GM20431 (cell line): ENCODE results near the gene SLC29A1.

Experiments
- in situ Hi-C: fragments of 300-500 bp; cut with MseI, MboI; formaldehyde crosslinking; loops from one replicate; pipeline ENCODE4 v1.15.0; 2020; ENCODE audit warnings: low sequenced_read_pairs; ENCODE audit not compliant: unreplicated experiment

Gene SLC29A1

DNA sequence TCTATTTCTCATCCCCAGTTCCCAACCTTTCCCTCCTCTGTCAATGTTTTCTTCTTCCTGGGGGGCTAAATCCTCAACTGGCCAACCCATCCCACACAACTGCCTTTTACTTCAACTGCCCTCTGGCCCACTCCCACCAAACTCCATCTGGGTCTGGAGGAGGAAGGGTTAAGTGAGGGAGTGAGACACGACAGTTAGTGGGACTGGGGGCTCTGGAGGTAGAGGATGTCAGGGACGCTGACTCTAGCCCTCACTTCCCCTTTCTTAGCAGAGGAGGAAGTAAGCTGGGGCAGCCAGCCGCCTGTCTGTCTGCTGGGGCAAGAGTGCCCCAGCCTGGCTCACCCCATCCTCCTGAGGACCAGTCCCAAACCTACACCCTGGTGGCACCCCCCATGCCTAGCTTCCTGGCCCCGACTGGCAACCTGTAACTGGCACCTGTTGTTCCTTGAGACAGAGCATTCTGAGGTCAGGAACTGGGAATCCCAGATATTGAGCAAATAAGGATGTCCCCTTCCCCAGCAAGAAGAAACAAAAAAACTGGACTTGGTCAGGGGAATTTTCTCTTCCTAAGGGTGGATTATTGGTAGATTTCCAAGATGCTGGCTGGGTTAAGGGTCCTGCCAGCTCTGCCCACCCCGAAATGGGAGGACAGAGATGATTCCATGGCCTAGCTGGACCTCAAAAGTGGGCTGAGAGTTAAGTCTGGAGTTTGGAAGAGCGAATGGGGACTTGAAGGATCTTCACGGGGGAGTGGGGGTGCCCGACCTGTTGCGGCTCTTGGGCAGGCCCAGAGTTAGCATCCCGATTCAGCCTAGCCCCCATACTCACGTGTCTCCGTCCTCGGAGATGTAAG, 41.0 kb downstream of the SLC29A1 start:
- in situ Hi-C loops, result no loop called here

DNA sequence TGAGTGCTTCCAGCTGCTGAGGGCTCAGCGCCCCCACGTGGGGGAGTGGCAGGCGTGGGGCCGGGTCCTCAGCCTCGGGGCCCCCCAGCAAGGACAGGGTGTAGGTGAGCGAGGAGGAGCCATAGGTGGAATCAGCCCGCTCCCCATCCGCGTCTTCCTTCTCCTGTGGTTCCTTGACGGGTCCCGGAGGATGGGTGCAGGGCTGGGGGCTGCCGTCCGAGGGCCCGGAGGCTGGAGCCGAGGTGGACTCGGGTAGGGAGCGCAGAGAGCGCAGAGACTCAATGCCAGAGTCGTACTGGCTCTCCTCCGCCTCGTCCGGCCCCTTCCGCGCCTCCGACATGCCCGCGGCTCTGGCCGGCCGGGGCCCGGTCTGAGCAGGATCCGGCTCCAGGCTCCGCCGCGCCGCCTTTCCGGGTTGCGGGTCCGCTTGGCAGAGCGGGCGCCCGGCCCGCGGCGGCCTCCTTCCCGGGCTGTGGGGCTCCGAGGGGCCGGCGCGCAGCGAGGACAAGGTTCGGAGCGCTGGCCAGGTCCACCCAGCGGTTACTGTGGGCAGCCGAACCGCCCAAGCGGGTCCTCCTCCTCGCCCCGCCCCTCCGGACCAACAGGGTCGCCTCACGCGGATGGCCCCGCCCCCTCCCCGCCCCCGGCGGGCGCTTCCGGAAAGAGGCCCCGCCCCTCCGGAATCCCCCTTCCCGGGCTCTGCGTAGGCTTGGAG, 41.8 kb downstream of the SLC29A1 start, which contains the start of gene NFKBIE:
Gene NFKBIE, minus strand, starts transcription at position 545 of the 715 bp plus-strand sequence. Its CDS starts 205 bp downstream, at position 340.
- in situ Hi-C loops, result no loop called here

DNA sequence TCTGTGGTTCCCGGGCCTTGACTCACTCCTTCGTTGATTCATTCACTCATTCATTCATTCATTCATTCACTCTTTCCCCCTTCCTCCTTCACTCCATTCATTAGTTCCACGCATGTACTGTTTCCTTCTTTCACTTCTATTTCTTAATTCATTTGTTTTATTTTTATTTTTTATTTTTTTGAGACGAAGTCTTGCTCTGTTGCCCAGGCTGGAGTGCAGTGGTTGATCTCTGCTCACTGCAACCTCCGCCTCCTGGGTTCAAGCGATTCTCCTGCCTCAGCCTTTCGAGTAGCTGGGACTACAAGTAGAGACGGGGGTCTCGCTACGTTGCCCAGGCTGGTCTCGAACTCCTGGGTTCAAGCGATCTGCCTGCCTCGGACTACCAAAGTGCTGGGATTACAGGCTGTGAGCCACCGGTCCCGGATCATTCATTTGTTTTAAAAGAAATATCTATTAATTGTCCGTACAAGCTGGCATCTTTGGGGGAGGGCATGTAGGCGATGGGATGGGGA, 42.4 kb downstream of the SLC29A1 start:
- in situ Hi-C loops, result no loop called here

DNA sequence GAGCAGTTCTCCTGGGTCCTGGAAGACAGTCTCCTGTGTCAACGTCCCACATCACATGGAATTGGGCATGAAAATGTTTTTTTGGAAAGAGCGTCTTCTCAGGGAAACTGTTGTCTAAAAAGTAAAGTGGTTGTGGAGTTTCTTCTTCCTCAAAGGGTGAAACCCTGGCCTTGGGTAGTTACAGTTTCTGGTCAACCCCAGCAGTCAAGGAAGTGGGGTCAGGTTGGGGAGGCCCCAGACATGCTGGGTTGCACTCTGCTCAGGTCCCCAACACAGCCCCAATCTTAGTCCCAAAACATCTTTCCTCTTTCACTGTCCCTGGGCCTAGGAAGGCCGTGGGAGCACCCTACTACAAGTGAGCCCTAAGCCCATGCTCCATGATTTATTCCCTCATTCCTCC, 43.0 kb downstream of the SLC29A1 start:
- in situ Hi-C loops, result no loop called here

DNA sequence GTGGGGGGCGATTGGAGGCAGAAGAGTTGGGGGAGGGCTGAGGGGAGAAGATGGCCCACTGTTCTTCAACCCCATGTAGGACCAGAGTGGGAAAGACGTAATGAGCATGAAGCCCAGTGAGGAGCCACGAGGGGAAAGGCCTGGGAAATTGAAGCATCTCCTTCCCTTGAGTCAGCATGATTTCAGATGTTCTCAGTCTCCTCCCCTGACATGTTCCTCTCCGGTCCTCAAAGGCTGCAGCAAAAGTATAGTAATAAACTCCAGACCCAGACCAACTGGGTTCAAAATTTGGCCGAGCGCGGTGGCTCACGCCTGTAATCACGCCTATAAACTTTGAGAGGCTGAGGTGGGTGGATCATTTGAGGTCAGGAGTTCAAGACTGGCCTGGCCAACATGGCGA, 43.9 kb downstream of the SLC29A1 start:
- in situ Hi-C loops, result no loop called here

DNA sequence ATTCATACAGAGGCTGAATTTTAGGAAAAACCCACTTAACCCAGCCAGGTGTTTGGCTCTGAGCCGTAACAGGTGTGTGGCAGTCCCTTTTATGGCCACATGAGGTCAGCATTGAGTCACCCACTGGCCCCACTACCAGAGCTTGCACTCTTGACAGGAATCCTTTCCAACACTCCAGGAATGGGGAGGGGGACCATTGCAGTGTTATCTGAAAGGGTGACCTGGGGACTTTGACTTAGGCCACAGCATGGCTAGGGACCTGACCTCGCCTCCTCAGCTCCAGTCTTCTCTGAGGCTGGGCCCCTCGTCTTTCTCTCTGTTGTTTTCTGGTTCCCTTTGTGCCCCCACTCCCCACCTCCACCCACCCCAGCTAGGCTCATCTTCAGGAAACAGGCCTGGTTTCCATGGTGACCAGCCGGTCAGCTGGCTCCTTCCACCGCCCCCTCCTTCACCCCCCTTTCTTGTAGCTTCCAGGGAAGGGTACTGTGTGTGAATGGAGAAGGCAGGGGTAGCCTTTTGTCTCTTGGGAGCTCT, 44.8 kb downstream of the SLC29A1 start:
- in situ Hi-C loops, result no loop called here

DNA sequence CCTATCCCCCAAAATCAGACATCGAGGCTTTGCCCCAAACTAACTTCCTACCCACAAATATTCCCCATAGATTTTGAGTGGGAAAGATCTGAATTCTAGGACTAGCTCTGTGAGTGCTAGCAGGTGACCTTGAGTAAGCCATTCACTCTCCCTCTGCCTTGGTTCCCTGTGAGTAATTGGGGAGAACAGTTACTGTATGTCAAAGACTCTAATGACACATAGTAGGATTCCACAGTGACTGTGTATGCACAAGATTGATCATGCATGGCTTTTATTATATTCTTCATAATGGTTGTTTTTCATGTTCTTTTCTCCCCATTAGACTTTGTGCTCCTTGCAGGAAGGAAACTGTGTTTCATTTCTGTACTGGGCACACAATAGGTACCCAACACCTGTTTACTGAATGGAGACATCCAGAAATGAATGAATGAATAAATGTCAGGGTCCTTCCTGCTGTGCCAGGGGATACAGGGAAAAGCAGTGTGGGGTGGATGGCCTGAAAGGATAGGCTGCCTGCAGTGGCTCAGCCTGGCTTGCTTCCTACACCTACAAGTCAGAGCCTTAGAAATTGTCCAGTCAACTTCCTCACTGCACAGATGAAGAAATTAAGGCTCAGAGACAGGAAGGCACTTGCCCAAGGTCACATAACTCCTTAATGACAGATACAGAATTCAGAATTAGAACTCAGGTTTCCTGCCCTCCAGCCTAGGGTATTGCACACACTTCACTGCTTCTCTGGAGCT, 46.0 kb downstream of the SLC29A1 start:
- in situ Hi-C loops, result no loop called here

DNA sequence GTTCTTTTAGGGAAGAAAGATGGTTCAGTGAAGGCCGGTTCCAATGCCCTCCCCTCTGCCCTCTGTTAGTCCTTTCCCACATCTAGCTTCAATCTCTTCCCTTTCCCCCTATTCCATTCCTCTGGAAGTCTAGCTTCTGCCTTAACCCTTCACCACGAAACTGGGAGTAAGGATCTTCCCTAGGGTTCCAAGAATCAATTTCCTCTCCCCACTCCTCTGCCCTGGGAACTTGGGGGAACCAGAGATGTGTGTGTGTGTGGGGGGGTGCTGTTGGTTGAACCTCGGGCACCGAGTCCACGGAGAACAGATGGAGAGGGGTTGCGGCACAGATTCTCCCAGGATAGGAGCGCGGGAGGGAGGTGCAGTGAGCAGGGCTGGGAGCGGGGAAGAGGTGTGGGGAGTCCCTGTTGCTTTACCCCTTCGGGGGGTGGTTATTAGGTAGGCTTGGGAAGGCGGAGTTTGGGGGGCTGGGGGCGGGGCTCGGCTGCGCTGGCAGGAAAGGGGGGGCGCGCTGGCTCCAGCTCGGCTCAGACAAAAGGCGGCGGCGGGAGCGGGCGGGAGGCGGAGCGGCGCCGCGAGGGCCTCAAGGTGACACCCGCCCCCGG, 46.6 kb downstream of the SLC29A1 start, which contains the start of gene TMEM151B:
Gene TMEM151B, plus strand, starts transcription at position 530 of the 605 bp plus-strand sequence. CDS start 293 bp downstream, outside the sequence.
- in situ Hi-C loops, result loop anchor here (10.0 kb wide), 1 partner anchor 65 kb away; no protein-coding TSS in a partner anchor

DNA sequence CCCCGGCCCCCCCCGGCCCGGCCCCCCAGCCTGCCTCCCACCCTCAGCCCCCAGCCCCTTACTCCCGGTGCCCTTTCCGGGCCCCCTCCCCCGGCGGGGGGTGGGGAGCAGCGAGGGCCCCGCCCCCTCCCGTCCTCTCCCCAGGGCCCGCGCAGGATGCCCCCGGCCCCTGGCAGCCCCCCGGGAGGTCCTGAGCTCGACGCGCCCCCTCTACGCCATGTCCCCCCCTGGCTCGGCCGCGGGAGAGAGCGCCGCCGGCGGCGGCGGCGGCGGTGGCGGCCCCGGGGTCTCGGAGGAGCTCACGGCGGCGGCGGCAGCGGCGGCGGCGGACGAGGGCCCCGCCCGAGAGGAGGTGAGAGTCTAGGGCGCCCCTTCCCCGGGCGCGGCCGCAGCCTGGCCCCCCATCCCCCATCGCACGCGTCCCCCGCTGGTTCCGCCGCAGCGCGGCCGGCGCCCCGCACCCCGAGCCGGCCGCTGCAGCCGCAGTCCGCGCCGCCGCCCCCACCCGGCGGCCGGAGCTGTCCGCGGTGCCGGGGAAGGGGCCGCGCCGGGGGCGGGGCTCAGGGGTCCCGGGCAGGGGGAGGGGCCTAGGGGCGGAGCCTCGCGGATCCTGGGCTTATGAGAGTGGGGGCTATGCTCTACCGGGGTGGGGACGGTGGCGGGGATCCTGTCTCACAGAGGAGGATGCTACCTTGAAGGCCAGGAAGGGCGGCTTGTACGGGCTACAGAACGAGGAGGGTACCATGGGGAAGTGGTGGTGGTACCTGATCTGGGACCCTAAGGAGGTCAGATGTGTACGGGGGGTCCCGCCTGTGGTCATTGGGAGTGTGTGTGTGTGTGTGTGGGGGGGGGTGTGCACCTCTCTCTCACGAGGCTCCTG, 47.4 kb downstream of the SLC29A1 start:
- in situ Hi-C loops, result loop anchor here (10.0 kb wide), 1 partner anchor 64 kb away; no protein-coding TSS in a partner anchor

DNA sequence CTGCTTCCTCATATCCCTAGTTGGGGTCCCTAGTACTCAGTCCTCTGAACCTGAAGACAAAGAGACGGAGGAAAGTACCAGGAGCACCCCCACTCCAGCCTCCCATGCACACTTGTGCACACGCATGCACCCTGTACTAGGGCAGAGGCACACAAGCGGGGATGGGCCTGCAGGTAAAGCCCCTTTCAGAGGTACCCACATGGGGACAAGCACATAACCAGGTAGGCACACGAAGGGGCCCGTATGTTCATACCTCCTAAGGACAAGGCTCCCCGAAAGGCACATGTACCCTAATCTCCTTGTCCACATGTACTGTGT, 48.0 kb downstream of the SLC29A1 start:
- in situ Hi-C loops, result loop anchor here (10.0 kb wide), 1 partner anchor 63 kb away; no protein-coding TSS in a partner anchor

DNA sequence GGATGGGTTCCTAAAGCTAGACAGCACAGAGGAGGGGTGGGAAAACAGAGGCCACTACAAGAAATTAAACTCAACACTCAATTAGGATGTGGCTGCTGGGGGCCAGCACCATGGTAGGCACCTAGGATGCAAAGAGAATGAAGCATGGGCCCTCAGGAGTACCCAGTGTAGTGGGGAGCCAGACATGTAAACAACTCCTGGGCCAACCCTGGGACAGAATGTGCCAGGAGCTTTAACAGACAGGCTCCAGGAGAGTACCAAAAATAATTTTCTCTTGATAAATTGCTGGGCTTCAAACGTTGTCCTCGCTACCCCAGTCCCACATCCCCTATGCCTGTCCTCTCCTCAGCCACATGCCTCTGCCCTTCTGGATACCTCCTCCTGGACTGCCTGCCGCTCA, 48.5 kb downstream of the SLC29A1 start:
- in situ Hi-C loops, result loop anchor here (10.0 kb wide), 1 partner anchor 63 kb away; no protein-coding TSS in a partner anchor

DNA sequence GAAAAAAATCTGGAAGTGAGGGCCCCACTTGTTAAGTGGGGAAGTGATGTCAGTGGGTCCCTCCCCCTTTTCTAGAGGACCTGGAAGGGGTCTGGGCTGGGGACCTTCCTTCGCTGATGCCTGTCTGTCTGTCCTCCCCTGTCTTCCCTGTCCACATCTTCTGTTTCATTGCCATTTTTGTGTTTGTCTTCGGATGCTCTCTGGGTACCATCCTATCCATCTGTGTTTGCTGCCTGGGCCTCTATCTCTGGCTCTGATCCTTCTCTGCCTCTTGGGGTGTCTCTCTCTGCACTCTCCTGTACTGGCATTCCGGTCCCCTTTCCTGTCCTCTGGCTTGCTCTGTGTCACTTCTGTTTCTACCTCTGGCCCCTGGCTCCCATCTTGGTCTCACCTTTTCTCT, 49.1 kb downstream of the SLC29A1 start:
- in situ Hi-C loops, result loop anchor here (10.0 kb wide), 1 partner anchor 62 kb away; no protein-coding TSS in a partner anchor

DNA sequence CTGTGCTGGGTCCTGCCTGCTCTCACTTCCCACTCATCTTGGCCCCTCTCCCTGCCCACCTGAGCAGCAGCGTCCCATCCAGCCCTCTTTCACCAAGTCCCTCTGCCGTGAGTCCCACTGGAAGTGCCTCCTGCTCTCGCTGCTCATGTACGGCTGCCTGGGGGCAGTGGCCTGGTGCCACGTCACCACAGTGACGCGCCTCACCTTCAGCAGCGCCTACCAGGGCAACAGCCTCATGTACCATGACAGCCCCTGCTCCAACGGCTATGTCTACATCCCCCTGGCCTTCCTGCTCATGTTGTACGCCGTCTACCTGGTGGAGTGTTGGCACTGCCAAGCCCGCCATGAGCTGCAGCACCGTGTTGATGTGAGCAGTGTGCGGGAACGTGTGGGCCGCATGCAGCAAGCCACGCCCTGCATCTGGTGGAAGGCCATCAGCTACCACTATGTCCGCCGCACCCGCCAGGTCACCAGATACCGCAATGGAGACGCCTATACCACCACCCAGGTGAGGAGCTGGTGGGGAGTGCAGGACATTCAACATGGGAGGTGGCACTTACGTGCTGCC, 49.7 kb downstream of the SLC29A1 start:
- in situ Hi-C loops, result loop anchor here (10.0 kb wide), 1 partner anchor 62 kb away; no protein-coding TSS in a partner anchor

DNA sequence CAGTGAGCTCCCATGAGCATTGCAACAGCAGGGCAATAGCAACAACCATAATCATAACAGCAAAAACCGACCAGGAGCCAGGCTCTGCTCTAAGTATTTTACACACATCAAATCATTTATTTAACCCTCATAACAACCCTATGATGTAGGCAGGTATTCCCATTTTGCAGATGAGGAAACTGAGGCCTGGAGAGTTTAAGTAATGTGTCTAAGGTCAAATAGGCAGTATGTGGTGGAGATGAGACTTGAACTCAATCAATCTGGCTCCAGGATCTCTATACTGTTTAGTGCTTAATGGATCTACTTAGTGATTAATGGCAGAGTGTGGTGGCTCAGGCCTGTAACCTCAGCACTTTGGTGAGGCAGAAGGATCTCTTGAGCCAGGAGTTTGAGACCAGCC, 50.2 kb downstream of the SLC29A1 start:
- in situ Hi-C loops, result loop anchor here (10.0 kb wide), 1 partner anchor 61 kb away; no protein-coding TSS in a partner anchor

DNA sequence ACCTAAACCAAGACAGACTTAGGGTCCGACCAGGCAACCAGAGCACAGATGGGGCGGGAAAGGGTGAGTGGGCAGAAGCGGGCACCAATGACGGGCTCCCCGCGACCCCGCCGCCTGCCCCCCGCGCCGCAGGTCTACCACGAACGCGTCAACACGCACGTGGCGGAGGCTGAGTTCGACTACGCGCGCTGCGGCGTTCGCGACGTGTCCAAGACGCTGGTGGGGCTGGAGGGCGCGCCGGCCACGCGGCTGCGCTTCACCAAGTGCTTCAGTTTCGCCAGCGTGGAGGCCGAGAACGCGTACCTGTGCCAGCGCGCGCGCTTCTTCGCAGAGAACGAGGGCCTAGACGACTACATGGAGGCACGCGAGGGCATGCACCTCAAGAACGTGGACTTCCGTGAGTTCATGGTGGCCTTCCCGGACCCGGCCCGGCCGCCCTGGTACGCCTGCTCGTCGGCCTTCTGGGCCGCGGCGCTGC, 51.9 kb downstream of the SLC29A1 start:
- in situ Hi-C loops, result loop anchor here (10.0 kb wide), 1 partner anchor 59 kb away; no protein-coding TSS in a partner anchor

DNA sequence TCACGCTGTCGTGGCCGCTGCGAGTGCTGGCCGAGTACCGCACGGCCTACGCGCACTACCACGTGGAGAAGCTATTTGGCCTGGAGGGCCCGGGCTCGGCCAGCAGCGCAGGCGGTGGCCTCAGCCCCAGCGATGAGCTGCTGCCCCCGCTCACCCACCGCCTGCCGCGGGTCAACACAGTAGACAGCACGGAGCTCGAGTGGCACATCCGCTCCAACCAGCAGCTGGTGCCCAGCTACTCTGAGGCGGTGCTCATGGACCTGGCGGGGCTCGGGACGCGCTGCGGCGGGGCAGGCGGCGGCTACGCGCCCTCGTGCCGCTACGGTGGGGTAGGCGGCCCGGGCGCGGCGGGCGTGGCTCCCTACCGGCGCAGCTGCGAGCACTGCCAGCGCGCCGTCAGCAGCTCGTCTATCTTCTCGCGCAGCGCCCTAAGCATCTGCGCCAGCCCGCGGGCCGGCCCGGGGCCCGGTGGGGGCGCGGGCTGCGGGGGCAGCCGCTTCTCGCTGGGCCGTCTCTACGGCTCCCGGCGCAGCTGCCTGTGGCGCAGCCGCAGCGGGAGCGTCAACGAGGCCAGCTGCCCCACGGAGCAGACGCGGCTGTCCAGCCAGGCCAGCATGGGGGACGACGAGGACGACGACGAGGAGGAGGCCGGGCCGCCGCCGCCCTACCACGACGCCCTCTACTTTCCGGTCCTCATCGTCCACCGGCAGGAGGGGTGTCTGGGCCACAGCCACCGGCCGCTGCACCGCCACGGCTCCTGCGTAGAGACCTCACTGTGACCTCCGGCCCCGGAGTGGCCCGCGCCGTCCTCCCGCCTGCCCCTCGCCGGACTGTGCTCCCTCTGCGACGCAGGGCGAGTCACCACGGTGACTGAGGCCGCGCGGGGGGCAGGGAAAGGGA, 52.6 kb downstream of the SLC29A1 start:
- in situ Hi-C loops, result loop anchor here (10.0 kb wide), 1 partner anchor 59 kb away; no protein-coding TSS in a partner anchor
